NB4 (cell line): ENCODE results near the gene PPFIA2.

Experiments
- DNase-seq: peaks from one replicate; pipeline ENCODE4 v3.0.0; 2010; ENCODE audit warnings: low read depth
- H3K4me3 ChIP-seq: one replicate; pipeline ENCODE4 v1.5.1; 2011; ENCODE audit warnings: mild to moderate bottlenecking, low read depth, low read length, moderate library complexity
- MYC ChIP-seq: IDR thresholded peaks from 2 replicates; pipeline ENCODE4 v1.6.1; 2011; ENCODE audit warnings: low read depth, low read length
- POLR2A ChIP-seq: IDR thresholded peaks from 2 replicates; pipeline ENCODE4 v1.6.1; 2011; ENCODE audit warnings: mild to moderate bottlenecking; ENCODE audit not compliant: insufficient read length; ENCODE audit errors: extremely low read depth
- TF ChIP-seq, protein P1 (sequence below): IDR thresholded peaks from 2 replicates; pipeline ENCODE4 v1.6.1; 2011; ENCODE audit warnings: low read depth, low read length
- TF ChIP-seq, protein P2 (sequence below): IDR thresholded peaks from one replicate; pipeline ENCODE4 v1.5.1; 2012; ENCODE audit warnings: low read depth, low read length

Gene PPFIA2

DNA sequence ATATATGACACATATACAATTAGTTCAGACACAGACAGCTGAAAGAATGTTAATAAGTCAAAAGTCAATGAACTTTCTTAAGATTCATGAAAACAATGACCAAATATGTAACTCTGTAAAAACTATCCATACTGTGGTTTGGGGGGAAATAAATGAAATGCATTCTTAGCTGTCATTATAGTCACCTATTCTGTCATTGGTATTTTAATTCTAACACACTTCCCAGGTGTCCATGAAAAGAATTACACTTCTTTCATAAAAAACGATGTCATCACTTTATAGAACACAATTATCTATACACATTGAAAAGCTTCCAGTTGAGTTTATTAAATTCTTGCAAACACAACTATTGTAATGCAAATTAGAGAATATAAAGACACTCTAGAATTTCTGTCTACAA, 35.8 kb downstream of the PPFIA2 start:
- H3K4me3 ChIP-seq: no peak overlapping the region
- TF ChIP-seq, protein P1, sequence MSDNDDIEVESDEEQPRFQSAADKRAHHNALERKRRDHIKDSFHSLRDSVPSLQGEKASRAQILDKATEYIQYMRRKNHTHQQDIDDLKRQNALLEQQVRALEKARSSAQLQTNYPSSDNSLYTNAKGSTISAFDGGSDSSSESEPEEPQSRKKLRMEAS: no peak
- TF ChIP-seq, protein P2, sequence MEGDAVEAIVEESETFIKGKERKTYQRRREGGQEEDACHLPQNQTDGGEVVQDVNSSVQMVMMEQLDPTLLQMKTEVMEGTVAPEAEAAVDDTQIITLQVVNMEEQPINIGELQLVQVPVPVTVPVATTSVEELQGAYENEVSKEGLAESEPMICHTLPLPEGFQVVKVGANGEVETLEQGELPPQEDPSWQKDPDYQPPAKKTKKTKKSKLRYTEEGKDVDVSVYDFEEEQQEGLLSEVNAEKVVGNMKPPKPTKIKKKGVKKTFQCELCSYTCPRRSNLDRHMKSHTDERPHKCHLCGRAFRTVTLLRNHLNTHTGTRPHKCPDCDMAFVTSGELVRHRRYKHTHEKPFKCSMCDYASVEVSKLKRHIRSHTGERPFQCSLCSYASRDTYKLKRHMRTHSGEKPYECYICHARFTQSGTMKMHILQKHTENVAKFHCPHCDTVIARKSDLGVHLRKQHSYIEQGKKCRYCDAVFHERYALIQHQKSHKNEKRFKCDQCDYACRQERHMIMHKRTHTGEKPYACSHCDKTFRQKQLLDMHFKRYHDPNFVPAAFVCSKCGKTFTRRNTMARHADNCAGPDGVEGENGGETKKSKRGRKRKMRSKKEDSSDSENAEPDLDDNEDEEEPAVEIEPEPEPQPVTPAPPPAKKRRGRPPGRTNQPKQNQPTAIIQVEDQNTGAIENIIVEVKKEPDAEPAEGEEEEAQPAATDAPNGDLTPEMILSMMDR: no peak
- no peak for TF ChIP-seq MYC
- no peak for TF ChIP-seq POLR2A
- no peak for DNase-seq

DNA sequence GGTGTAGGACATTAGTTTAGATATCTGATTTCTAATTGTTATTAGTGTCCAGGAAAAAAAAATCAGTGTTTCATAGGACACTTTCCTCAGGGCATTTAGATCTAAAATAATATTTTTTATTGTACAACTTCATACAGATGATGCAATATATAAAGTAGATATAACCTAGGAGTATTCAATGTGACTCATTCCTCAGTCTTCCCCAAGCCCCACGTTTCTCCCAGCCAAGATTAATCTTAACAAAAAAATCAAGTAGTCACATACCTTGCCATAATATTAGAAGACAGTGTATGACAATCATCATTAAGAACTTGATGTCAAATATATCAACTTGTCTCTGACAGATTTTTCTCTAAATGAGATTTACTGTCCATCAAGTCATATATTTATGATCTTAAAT, 37.1 kb downstream of the PPFIA2 start:
- no peak overlapping the region for H3K4me3 ChIP-seq
- no peak for DNase-seq
- TF ChIP-seq MYC (no peak), POLR2A (no peak)
- TF ChIP-seq, protein P1: no peak
- TF ChIP-seq, protein P2: no peak

DNA sequence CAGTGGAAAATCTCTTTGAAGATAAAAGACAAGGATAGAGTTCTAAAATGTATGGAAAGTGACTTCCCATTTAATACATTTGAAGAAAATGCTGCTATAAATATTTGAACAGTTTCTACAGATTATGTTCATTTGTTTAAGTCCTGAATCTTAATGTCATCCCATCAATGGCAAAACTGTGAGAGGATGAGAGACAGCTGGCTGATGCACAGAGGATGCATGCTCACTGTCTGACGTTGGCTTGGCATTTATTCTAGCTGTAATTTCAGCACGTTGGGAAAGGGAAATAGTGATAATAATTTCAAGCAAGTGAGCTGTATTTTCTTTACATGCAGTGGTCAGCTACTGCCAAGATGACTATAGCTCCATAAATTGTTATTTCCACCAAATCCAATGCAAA, 40.5 kb downstream of the PPFIA2 start:
- no peak for DNase-seq
- no peak overlapping the region for H3K4me3 ChIP-seq
- TF ChIP-seq POLR2A: no peak
- TF ChIP-seq, protein P1: no peak
- TF ChIP-seq, protein P2: no peak
- TF ChIP-seq MYC: no peak

DNA sequence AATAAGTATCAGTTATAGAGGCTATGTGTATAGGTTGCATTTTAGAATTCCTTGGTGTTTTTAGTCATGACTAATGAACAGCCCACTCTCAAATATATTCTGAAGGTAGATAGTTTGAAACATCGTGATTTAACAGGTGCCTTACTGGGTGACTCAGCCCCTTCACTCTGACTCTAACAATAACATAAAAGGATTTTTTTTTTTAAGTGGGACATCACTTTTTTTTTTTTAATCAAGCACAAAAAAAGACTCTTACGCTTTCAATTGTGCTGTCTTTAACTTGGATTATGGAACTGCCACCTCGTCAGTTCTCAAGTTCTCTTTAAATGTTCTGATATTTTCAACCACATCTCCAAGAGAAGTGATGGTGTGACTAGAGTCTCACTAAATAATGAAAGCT, 46.6 kb downstream of the PPFIA2 start:
- no peak overlapping the region for H3K4me3 ChIP-seq
- DNase-seq: no peak
- TF ChIP-seq MYC: no peak
- TF ChIP-seq, protein P2: no peak
- TF ChIP-seq POLR2A: no peak

DNA sequence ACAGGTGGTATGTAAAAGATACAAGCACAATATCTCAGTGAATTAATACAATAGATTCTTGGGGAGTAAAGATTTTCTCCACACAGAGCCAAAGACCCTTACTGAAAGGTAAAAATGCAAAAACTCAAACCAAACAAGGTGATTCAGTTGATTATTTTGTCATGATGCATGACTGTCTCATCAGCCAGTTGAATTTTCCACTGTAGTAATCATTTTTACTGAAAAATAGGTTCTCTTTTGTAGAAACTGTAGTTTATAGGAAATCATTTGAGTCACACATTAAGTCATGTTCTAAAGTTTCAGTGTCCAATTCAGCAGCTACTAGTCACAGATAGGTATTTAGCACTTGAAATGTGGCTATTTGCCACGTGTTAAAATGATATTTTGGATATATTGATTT, 53.6 kb downstream of the PPFIA2 start:
- no peak overlapping the region for H3K4me3 ChIP-seq
- TF ChIP-seq, protein P1: no peak
- TF ChIP-seq MYC (no peak), POLR2A (no peak)
- TF ChIP-seq, protein P2: no peak
- DNase-seq: no peak

DNA sequence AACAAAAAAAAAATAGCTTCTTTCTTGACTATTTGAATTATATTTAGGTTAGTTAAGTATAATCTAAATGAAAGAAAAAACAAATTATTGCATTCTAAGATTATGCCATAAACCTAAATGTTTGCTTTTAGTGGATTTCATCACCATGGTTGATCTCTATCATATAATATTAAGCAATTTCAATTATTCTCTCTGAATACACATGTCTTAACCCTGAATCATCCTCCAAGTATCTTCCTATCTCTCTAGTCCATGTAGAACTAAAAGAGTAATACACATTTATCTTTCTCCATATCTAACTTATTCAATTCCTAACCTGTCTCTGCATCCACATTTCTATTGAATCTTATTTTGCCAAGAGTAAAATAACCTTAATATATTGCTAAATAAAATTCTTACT, 59.6 kb downstream of the PPFIA2 start:
- DNase-seq: no peak
- no peak overlapping the region for H3K4me3 ChIP-seq
- TF ChIP-seq POLR2A (no peak), MYC (no peak)
- TF ChIP-seq, protein P1: no peak
- TF ChIP-seq, protein P2: no peak
